HG03354 (cell line): ENCODE results near the gene MC1R.
"Not testable (repeated sequence)": the region's sequence is repeated elsewhere in the genome, so short reads cannot be mapped to it uniquely, and the experiment has no call there.

Experiments used
- ATAC-seq: cut with Tn5 transposase; IDR thresholded peaks from one replicate; pipeline ENCODE4 v1.9.1; 2021; ENCODE audit warnings: mild to moderate bottlenecking; ENCODE audit not compliant: unreplicated experiment, poor library complexity, severe bottlenecking

The MC1R gene

DNA sequence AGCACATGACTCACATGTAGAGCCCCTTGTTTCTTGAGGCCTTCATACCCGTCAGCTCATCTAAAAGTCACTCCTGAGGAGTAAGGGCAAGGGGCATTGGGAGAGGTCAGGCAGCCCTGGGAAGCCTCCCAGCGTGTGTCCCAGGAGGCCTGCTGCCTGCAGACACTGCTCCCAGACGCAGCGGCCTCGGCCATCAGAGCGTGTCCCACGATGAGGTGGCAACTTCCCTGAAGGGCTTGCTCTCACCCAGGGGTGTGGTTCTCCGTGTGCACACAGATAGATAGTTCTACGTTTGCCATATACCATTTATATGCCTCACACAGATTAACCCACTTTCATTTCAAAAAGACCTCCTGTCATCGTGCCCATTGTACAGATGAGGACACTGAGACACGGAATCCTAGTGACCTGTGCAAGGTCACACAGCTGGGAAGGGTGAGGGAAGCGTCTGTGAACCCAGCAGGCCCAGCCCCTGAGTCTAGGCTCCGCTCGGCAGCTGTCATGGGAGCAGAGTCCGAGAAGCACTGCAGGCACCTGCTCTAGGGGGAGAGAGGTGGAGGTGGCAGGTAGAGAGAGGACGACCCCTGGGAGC lies 12.7 kb downstream of the MC1R start:
- ATAC-seq = no peak

DNA sequence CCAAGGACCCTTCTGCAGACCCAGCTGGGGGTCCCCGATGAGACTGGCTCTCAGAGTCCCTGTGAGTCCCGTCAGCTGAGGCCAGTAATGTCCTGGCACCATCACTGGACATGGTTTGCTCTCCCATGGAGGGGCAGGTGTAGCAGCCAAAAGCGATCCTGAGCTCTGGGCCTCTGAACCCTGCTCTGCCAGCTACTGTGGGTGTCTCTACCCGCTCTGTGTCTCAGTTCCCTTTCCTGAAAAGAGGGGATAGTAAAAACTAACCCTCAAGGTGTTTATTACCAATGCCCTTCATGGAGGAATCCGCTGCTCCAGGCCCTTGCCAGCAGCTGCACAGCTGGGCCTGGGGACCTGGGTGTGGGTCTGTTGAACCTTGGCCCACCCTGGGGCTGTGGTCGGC lies 13.3 kb downstream of the MC1R start:
- ATAC-seq = no peak

DNA sequence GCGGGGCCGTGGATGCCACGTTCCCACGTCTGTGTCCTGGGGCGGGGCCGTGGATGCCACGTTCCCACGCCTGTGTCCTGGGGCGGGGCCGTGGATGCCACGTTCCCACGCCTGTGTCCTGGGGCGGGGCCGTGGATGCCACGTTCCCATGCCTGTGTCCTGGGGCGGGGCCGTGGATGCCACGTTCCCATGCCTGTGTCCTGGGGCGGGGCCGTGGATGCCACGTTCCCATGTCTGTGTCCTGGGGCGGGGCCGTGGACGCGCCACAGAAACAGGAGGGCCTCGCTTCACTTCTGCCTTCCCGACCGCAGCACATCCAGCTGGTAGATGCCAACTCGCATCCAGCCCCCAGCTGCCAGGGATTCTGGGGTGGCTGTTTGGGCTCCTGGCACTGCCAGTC lies 15.4 kb downstream of the MC1R start:
- ATAC-seq = not testable (repeated sequence)

DNA sequence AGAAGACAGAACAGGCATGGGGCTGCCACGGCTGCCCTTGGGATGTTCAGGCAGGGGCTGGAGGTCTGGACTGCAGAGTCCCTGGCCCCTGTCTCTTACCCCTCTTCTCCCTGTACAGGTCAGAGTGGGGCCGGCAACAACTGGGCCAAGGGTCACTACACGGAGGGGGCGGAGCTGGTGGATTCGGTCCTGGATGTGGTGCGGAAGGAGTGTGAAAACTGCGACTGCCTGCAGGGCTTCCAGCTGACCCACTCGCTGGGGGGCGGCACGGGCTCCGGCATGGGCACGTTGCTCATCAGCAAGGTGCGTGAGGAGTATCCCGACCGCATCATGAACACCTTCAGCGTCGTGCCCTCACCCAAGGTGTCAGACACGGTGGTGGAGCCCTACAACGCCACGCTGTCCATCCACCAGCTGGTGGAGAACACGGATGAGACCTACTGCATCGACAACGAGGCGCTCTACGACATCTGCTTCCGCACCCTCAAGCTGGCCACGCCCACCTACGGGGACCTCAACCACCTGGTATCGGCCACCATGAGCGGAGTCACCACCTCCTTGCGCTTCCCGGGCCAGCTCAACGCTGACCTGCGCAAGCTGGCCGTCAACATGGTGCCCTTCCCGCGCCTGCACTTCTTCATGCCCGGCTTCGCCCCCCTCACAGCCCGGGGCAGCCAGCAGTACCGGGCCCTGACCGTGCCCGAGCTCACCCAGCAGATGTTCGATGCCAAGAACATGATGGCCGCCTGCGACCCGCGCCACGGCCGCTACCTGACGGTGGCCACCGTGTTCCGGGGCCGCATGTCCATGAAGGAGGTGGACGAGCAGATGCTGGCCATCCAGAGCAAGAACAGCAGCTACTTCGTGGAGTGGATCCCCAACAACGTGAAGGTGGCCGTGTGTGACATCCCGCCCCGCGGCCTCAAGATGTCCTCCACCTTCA lies 16.2 kb downstream of the MC1R start:
- no peak for ATAC-seq

DNA sequence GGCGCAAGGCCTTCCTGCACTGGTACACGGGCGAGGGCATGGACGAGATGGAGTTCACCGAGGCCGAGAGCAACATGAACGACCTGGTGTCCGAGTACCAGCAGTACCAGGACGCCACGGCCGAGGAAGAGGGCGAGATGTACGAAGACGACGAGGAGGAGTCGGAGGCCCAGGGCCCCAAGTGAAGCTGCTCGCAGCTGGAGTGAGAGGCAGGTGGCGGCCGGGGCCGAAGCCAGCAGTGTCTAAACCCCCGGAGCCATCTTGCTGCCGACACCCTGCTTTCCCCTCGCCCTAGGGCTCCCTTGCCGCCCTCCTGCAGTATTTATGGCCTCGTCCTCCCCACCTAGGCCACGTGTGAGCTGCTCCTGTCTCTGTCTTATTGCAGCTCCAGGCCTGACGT lies 17.0 kb downstream of the MC1R start:
- not testable (repeated sequence) for ATAC-seq

DNA sequence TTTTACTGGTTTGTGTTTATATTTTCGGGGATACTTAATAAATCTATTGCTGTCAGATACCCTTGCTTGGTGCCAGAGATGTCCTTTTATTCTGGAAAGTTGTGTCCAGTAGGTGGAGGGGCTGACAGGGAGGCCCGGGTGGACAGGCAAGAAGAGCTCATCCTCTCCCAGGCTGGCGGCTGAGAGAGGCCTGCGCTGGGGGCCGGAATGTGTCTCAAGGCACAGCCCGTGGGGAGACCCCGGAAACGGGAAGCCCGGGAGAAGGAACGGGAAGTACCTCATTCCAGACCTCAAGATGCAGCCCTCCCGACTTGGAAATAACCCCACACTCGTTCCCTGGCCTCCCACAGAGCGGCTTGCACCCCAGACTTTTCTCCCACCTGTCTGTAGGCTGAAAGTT lies 17.4 kb downstream of the MC1R start:
- no peak for ATAC-seq

DNA sequence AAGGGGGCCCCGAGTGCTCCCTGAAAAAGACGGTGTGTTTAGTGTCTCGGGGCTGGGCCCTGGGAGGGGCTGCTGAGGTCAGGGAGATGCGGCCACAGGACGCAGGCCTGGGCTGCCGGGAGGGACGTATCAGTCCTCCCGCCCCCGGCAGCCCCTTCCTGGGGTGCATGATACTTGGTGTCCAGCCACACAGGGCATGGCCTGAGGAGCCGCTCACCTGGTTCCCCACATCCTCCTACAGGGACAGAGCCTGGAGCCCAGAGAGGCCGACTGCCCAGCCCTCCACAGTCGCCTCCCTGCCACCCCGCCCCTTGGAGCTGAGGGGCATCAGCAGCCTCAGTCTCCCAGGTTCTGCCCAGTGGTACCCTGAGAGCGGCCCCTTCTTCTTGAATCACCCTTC lies 17.8 kb downstream of the MC1R start:
- ATAC-seq = no peak

DNA sequence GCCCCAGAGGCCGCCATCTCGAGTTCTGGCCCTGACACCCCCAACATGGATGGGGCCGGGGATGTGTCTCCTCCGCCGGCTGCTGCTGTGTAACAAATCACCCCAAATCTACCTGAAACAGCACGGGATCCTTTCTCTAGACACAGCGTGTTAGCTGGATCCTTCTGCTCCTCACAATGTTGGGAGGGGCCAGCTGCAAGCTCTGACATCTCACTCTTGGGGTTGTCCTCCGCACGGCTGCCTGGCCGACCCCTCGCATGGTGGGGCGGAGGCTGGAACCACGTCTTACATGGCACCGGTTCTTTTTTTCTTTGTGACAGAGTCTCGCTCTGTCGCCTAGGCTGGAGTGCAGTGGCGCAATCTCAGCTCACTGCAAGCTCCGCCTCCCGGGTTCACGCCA lies 18.3 kb downstream of the MC1R start:
- ATAC-seq = no peak

DNA sequence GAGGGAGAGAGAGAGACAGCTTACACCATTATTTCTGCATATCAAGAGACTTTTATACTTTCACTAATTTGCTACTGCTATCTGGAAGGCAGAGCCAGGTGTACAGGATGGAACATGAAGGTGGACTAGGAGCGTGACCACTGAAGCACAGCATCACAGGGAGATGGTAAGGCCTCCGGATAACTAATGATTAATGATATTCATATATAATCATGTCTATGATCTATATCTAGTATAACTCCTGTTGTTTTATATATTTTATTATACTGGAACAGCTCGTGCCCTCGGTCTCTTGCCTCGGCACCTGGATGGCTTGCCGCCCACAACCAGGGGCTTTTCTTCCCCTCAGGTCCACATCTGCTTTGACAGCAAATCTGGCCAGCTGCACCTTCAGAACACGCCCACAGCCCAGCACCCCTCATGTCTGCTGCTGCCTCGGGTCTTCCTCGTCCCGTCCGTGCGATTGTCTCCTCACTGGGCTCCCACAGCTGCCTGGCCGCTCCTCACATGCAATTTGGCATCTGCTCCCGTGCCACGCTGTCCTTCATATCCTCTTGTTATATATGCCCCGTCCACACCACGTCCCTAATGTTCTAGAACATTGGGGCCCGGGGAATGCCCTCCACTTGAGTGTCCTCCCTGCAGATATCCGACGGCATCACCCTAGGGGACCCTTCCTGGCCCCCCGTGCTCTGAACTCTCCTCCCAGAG lies 19.7 kb downstream of the MC1R start:
- ATAC-seq = no peak

DNA sequence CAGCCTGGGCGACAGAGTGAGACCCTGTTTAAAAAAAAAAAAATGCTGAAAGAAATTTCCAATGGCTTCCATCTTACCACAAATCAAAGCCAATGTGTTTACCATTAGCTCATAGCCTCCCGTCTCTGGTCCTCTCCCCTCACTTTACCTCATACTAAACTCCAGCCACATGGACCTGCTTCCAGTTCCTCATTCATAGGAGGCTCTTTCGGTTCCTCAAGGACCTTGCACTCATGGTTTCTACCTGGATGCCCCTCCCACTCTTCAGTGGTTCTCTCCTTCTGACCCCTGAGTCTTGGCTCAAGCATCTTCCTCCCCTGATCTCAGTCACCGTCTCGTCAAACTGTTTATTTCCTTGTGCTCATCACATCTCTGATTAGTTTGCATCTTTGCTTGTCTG lies 26.1 kb downstream of the MC1R start:
- no peak for ATAC-seq

DNA sequence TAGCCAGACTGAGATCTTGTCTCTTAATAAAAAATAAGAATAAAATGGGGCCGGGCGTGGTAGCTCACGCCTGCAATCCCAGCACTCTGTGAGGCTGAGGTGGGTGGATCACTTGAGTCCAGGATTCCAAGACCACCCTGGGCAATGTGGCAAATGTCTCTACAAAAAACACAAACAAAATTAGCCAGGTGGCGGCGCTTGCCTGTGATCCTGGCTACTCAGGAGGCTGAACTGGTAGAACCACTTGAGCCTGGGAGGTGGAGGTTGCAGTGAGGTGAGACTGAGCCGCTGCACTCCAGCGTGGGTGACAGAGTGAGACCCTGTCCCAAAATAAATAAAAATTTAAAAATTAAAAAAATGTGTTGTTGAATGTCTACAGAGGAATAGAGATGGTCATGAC lies 27.0 kb downstream of the MC1R start:
- no peak for ATAC-seq

DNA sequence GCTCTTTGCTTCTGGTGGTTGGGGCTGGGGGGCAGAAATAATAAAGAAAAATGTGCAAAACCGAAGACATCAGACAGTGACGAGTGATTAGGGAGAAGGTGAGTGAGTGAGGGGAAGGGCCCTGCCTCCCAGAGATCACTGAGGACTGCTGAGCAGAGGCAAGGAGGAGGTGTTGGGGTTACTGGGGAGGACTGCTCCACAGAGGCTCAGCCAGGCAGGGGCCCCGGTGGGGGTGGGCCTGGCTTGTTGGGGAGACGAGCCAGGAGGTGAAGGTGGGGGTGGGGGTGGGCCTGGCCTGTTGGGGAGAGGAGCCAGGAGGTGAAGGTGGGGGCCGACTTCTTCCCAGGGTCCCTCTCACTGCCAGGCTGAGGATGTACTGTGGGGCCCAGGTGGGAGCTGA lies 27.9 kb downstream of the MC1R start:
- ATAC-seq = no peak

DNA sequence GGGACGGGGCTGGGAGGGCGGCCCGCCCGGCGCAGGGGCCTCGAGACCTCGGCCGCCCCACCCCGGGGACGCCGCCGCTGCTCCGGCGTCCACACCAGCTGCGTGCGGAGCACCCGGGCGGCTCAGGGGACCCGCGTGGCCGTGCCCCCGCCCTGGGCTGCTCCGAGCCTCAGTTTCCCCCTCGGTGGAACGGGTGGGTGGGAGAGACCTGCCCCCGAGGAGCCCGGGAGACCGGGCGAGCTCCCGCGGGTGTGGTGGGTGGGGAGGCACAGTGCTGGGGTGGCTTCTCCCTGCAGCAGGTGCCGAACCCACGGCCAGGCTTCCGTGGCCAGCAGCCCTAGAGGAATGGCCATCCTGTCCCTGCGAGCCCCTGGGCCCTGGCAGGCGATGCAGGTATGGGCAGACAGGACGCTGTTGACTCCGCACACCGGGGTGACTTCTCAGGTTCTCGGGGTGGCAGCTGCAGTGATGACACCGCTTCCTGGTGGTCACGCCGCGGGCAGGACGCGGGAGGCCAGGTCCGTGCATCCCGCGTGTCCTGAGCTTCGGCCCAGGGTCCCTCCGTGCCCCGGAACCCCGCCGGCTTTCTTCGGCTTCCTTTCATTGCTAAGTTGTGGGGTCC lies 30.6 kb downstream of the MC1R start:
- no peak for ATAC-seq

DNA sequence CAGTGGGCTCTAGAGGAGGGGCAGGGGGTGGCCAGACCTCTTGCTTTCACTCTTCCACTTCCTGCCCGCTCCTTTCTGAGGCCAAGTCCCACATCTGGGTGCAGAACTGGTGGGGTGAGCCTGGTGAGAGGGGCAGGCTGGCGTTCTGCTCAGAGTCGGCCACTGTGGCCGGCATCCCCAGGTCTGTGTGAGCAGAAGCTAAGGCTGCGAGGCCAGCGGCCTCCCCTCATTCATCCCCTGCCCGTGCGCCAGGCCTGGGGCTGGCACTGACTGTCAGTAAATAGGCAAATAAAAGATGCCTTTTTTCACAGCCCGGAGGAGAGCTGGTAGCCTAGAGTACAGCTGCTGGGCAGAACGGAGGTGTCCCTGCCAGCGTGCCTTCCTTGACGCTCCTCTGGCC lies 31.1 kb downstream of the MC1R start:
- no peak for ATAC-seq

DNA sequence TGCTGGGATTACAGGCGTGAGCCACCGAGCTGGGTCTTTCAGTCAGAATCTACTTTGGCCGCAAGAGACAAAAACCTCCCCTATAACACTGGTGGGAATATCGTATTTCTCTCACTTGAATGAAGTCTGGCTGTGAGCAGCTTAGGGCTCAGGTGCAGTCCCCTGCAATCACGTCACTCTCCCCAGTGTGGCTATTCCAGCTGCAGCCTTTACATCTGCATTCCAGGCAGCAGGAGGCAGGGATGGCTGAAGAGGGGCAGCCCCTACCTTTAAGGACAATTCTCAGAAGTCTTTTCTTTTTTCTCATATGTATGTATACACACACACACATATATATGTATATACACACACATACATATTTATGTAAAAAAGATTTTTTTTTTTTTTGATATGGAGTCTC lies 32.8 kb downstream of the MC1R start:
- no peak for ATAC-seq

DNA sequence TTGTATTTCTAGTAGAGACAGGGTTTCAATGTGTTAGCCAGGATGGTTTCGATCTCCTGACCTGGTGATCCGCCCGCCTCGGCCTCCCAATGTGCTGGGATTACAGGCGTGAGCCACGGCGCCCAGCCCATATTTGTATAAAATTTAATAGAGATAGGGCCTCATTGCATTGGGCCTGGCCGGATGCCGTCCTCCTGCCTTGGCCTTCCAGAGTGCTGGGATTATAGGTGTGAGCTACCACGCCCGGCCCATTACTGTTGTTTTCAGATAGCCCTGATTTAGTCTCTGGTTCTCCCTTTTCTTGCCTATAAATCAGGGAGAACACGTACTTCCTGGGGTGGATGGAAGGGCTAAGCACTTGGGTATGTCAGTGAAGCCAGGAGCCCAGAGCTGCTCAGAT lies 33.4 kb downstream of the MC1R start:
- ATAC-seq = no peak

DNA sequence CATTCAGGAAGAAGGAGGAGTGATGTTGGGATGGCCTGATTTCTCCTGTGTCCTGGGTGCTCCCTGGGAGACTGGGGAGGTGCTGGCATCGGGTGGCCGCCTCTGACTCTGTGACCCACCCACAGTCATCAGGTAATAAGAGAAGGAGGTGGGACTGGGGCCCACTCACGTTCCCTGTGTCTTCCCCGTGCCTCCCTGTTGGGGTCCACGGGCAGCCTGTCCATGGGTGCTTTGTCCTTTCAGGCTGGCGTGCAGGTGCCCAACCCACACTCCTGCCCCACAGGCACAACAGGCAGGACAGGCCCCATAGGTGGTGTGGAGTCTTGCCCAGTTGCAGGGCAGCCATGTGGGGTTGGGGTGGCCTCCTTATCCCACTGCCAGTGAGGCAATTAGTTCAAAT lies 33.9 kb downstream of the MC1R start:
- no peak for ATAC-seq

DNA sequence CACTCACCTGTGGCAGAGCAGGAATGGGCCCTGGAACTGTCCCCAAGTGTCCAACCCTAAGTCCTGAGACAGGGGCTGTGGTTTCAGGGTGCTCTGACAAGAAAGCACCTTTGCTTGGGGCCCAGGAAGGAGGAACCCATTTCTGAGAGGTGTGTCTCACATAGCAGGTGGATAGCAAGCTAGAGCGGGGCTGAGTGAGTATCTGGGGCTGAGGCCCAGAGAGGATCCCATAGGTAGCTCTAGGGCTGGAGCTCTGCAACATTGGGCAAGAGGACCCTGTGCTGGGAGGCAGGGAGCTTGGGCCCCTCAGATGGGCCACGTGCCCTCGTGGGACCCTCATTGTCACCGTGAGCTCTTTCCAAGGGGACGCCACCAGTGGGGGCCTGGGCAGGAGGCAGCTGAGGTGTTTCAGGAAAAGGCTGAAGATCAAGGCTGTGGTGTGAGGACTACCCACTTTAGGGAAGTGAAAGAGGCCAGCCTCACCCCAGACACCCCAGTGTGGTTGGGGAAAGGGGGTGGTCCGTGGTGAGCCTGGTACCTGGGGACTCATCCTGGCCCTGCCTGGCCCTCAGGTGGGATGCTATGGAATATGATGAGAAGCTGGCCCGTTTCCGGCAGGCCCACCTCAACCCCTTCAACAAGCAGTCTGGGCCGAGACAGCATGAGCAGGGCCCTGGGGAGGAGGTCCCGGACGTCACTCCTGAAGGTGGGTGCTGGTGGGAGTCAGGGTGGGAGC lies 35.2 kb downstream of the MC1R start:
- ATAC-seq = no peak

DNA sequence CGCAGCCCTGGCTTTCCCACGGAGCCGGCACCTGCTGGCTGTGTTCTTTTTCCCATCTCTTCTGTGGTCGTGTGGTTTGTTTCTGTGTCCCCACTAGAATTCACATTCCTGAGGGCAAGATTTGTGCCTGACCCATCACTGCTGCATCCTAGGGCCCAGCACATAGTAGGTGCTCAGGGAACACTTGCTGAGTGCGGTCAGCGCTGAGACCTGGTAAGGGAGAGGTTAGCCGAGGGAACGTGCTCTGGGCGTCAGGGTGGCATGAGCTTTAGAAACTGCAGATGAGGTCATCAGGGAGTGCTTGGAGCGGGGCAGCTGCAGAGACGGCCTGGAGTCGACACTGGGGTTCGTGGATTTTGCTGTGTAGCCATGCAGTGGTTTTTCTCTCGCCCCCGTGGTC lies 35.8 kb downstream of the MC1R start:
- no peak for ATAC-seq
